ENCODE data around the gene ZCCHC18. TPM values are rescaled to one million over a fixed set of nuclear protein-coding genes. Genes with fewer than 3 reads are reported as not detected.

ZCCHC18 gene
- total RNA-seq, 1 donor from 2014 or later: 12.1 TPM

GRCh38 chrX:104085477-104085876, 26.8 kb upstream of the ZCCHC18 start:
- no peaks in the 10 kb centered on the region for H3K36me3 Mint-ChIP-seq (ENCODE audit: unreplicated experiment)

DNA sequence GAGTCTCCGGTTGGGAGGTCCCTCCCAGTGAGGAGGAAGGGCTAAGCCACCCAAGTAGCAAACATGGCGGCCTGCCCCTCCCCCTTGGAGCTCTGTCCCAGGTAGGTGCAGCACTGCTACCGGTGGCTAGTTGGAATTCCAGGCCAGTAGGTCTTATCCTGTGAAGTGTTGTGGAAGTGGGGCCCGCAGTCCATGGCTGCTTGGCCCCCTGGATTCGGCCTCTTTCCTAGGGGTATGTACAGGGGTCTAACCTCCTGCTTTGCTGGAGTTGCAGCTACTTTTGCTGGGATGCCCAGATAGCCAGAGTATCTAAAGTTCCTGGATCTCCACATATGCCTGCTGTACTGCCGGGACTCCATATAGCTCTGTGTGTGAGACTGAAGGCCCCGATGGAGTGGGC, 26.4 kb upstream of the ZCCHC18 start:
- TF ChIP-seq CTCF (IDR thresholded peaks at IDR 0.05; ENCODE audit: partially characterized antibody, unreplicated experiment): no peak
- no peaks in the 10 kb centered on the region for H3K9me3 Mint-ChIP-seq (ENCODE audit: unreplicated experiment)
- no peak overlapping the region for H3K4me3 Mint-ChIP-seq (ENCODE audit: unreplicated experiment)
- H3K36me3 Mint-ChIP-seq (ENCODE audit: unreplicated experiment): no peaks in the 10 kb centered on the region
- no peaks in the 10 kb centered on the region for H3K27me3 Mint-ChIP-seq (ENCODE audit: unreplicated experiment)
- no peak overlapping the region for H3K27ac Mint-ChIP-seq (ENCODE audit: unreplicated experiment)
- H3K4me1 Mint-ChIP-seq (ENCODE audit: low read depth, unreplicated experiment): no peaks in the 10 kb centered on the region
- DNase-seq: no peak

More at GRCh38 chrX:104085477-104085876, 26.8 kb upstream of the ZCCHC18 start:
- Mint-ChIP-seq H3K4me3 (ENCODE audit: unreplicated experiment) (no peak overlapping the region), H3K9me3 (ENCODE audit: unreplicated experiment) (no peaks in the 10 kb centered on the region), H3K4me1 (ENCODE audit: low read depth, unreplicated experiment) (no peaks in the 10 kb centered on the region), H3K27me3 (ENCODE audit: unreplicated experiment) (no peaks in the 10 kb centered on the region), H3K27ac (ENCODE audit: unreplicated experiment) (no peak overlapping the region)
- DNase-seq: no peak
- no peak for TF ChIP-seq CTCF (IDR thresholded peaks at IDR 0.05; ENCODE audit: partially characterized antibody, unreplicated experiment)

DNA sequence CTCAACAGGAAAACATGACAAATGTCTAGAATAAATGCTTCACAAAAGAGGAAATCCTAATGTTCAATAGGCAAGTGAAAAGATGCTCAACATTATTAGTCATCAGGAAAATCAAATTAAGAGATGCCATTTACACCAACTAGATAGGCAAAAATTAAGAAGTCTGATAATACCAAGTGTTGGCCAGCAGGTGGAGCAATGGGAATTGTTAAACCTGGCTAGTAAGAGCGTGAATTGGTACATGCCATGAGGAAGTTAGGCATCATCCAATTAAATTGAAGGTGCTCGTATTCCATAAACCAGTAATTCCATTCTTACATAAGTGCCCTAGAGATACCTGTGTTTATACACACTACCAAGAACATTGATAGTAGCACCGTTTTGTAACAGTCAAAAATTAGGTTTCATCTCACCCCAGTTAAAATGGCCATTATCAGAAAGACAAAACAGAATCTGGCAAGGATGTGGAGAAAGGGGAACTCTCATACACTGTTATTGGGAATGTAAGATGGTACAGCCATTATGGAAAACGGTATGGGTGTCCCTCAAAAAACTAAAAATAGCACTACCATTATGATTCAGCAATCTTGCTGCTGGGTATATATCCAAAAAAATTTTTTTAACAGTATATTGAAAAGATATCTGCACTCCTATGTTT, 14.0 kb upstream of the ZCCHC18 start:
- H3K27ac Mint-ChIP-seq (ENCODE audit: unreplicated experiment): no peak overlapping the region
- H3K9me3 Mint-ChIP-seq (ENCODE audit: unreplicated experiment): no peaks in the 10 kb centered on the region
- TF ChIP-seq CTCF (IDR thresholded peaks at IDR 0.05; ENCODE audit: partially characterized antibody, unreplicated experiment): peak; percentile 73
- no peak overlapping the region for H3K4me3 Mint-ChIP-seq (ENCODE audit: unreplicated experiment)
- H3K4me1 Mint-ChIP-seq (ENCODE audit: low read depth, unreplicated experiment): no peaks in the 10 kb centered on the region
- peak; percentile 22 for DNase-seq
- no peaks in the 10 kb centered on the region for H3K36me3 Mint-ChIP-seq (ENCODE audit: unreplicated experiment)
- no peaks in the 10 kb centered on the region for H3K27me3 Mint-ChIP-seq (ENCODE audit: unreplicated experiment)

DNA sequence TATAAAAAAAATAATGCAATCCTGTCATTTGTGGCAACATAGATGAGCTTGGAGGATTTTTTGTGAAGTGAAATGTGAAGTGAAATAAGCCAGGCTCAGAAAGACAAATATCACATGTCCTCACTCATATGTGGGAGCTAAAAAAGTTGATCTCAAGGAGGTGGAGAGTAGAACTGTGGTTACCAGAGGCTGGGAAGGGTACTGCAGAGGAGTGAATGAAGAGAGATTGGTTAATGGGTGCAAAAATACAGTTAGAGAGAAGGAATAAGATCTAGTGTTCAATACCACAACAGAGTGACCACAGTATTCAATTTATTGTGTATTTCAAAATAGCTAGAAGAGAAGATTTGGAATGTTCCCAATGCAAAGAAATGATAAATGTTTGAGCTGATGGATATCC, 13.4 kb upstream of the ZCCHC18 start:
- H3K27me3 Mint-ChIP-seq (ENCODE audit: unreplicated experiment): no peaks in the 10 kb centered on the region
- no peak overlapping the region for H3K27ac Mint-ChIP-seq (ENCODE audit: unreplicated experiment)
- TF ChIP-seq CTCF (IDR thresholded peaks at IDR 0.05; ENCODE audit: partially characterized antibody, unreplicated experiment): no peak
- H3K36me3 Mint-ChIP-seq (ENCODE audit: unreplicated experiment): no peaks in the 10 kb centered on the region
- H3K4me3 Mint-ChIP-seq (ENCODE audit: unreplicated experiment): no peak overlapping the region
- H3K4me1 Mint-ChIP-seq (ENCODE audit: low read depth, unreplicated experiment): no peaks in the 10 kb centered on the region
- H3K9me3 Mint-ChIP-seq (ENCODE audit: unreplicated experiment): no peaks in the 10 kb centered on the region
- DNase-seq: no peak

DNA sequence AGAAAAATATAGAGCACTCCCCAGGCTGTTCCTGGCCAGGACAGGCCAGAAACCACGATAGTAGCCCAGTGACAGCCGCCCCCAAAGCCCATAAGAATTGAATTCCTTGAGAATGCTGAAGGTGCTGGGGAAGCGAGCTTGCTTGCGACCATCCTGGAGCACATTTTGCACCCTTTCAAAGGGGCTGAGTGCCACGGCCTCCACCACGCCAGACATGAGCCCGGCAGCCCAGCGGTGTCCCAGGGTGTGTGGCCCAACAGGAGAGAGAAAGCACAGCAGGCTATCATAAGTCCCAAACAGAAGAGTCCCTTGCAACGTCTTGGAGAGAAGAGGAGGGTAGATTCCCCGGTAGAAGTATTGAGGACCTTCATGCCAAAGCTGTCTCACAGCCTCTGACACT, 7.6 kb upstream of the ZCCHC18 start:
- no peaks in the 10 kb centered on the region for H3K4me1 Mint-ChIP-seq (ENCODE audit: low read depth, unreplicated experiment)
- TF ChIP-seq CTCF (IDR thresholded peaks at IDR 0.05; ENCODE audit: partially characterized antibody, unreplicated experiment): no peak
- H3K27me3 Mint-ChIP-seq (ENCODE audit: unreplicated experiment): no peaks in the 10 kb centered on the region
- H3K4me3 Mint-ChIP-seq (ENCODE audit: unreplicated experiment): no peak overlapping the region
- H3K27ac Mint-ChIP-seq (ENCODE audit: unreplicated experiment): no peak overlapping the region
- no peaks in the 10 kb centered on the region for H3K36me3 Mint-ChIP-seq (ENCODE audit: unreplicated experiment)
- no peaks in the 10 kb centered on the region for H3K9me3 Mint-ChIP-seq (ENCODE audit: unreplicated experiment)
- DNase-seq: no peak

Data from glutamatergic neuron (in vitro differentiated cells).